GM23338 (cell line): ENCODE data around the gene NDE1. TPM values are rescaled to one million over a fixed set of nuclear protein-coding genes. Genes with fewer than 3 reads are reported as not detected.

Experiments used
- ATAC-seq: fragments of 200-7000 bp; cut with Tn5 transposase; 3 replicates; pipeline ENCODE4 v1.9.1; 2020
- DNase-seq: peaks from one replicate; pipeline ENCODE4 v3.0.0-alpha.2; 2015; ENCODE audit warnings: low spot score
- H2AFZ ChIP-seq: fragments of 200-600 bp; sonication (generic); 2 replicates; pipeline ENCODE4 v1.8.0; 2016; ENCODE audit warnings: antibody characterized with exemption, mild to moderate bottlenecking, moderate library complexity
- H3F3A ChIP-seq: fragments of 200-600 bp; sonication (generic); replicated peaks from 2 replicates; pipeline ENCODE4 v1.8.0; 2017; ENCODE audit warnings: antibody characterized with exemption, mixed run types, low read depth
- H3K27ac ChIP-seq: fragments of 200-600 bp; sonication (generic); 2 replicates; pipeline ENCODE4 v1.6.1; 2016; ENCODE audit warnings: low read depth
- H3K27me3 ChIP-seq: fragments of 200-600 bp; sonication (generic); 2 replicates; pipeline ENCODE4 v1.8.0; 2016; ENCODE audit warnings: mild to moderate bottlenecking, mixed run types, moderate library complexity; ENCODE audit not compliant: insufficient read depth
- H3K36me3 ChIP-seq: fragments of 200-600 bp; sonication (generic); 2 replicates; pipeline ENCODE4 v1.8.0; 2016; ENCODE audit warnings: mild to moderate bottlenecking; ENCODE audit not compliant: insufficient read depth
- H3K4me1 ChIP-seq: fragments of 200-600 bp; sonication (generic); 2 replicates; pipeline ENCODE4 v1.8.0; 2016; ENCODE audit warnings: mild to moderate bottlenecking, moderate library complexity; ENCODE audit not compliant: insufficient read depth
- H3K4me2 ChIP-seq: fragments of 200-600 bp; sonication (generic); 2 replicates; pipeline ENCODE4 v1.7.1; 2017; ENCODE audit warnings: mixed run types
- H3K4me3 ChIP-seq: fragments of 200-600 bp; sonication (generic); 2 replicates; pipeline ENCODE4 v1.6.1; 2016; ENCODE audit warnings: mixed run types
- H3K79me2 ChIP-seq: fragments of 200-600 bp; sonication (generic); replicated peaks from 2 replicates; pipeline ENCODE4 v1.8.0; 2017; ENCODE audit warnings: mild to moderate bottlenecking; ENCODE audit not compliant: insufficient read depth
- H3K9me2 ChIP-seq: fragments of 200-600 bp; sonication (generic); 2 replicates; pipeline ENCODE4 v1.8.0; 2017; ENCODE audit not compliant: insufficient read depth
- H4K20me1 ChIP-seq: fragments of 200-600 bp; sonication (generic); replicated peaks from 2 replicates; pipeline ENCODE4 v1.8.0; 2017; ENCODE audit warnings: mild to moderate bottlenecking; ENCODE audit not compliant: insufficient read depth
- H3K27ac Mint-ChIP-seq: 2 replicates; pipeline ENCODE4 v1.8.0; 2020; ENCODE audit warnings: inconsistent platforms, mild to moderate bottlenecking, moderate library complexity, mixed read lengths
- H3K27me3 Mint-ChIP-seq: 3 replicates; pipeline ENCODE4 v1.8.0; 2022; ENCODE audit warnings: low read depth, mild to moderate bottlenecking, moderate library complexity, mixed read lengths, inconsistent platforms; ENCODE audit not compliant: insufficient read depth, poor library complexity
- H3K36me3 Mint-ChIP-seq: 3 replicates; pipeline ENCODE4 v1.8.0; 2021; ENCODE audit warnings: low read depth, mild to moderate bottlenecking, inconsistent platforms, moderate library complexity, mixed read lengths
- H3K4me1 Mint-ChIP-seq: 3 replicates; pipeline ENCODE4 v1.8.0; 2020; ENCODE audit warnings: mild to moderate bottlenecking, inconsistent platforms, mixed read lengths
- H3K4me3 Mint-ChIP-seq: 3 replicates; pipeline ENCODE4 v1.8.0; 2021; ENCODE audit warnings: moderate library complexity, mild to moderate bottlenecking, inconsistent platforms, mixed read lengths
- H3K9me3 Mint-ChIP-seq: 3 replicates; pipeline ENCODE4 v1.8.0; 2020; ENCODE audit warnings: moderate library complexity, mild to moderate bottlenecking, inconsistent platforms, mixed read lengths
- CREB1 ChIP-seq: fragments of 250-450 bp; sonication (Bioruptor Pico); IDR thresholded peaks from 2 replicates; pipeline ENCODE4 v1.5.0; 2020; ENCODE audit warnings: low read depth, mild to moderate bottlenecking, moderate library complexity
- EZH2 ChIP-seq: fragments of 200-600 bp; sonication (generic); IDR thresholded peaks from one replicate; pipeline ENCODE4 v1.8.0; 2017; ENCODE audit warnings: antibody characterized with exemption, mild to moderate bottlenecking, low read depth; ENCODE audit not compliant: unreplicated experiment
- EZH2phosphoT487 ChIP-seq: fragments of 200-600 bp; sonication (generic); IDR thresholded peaks from one replicate; pipeline ENCODE4 v1.8.1; 2018; ENCODE audit warnings: antibody characterized with exemption; ENCODE audit not compliant: unreplicated experiment
- JUNB ChIP-seq: IDR thresholded peaks from one replicate; pipeline ENCODE4 v1.6.1; 2016; ENCODE audit warnings: antibody characterized with exemption; ENCODE audit not compliant: unreplicated experiment
- NANOG ChIP-seq: IDR thresholded peaks from 2 replicates; pipeline ENCODE4 v1.6.1; 2016; ENCODE audit warnings: antibody characterized with exemption, borderline replicate concordance
- POLR2AphosphoS5 ChIP-seq: IDR thresholded peaks from 2 replicates; pipeline ENCODE4 v1.6.1; 2016; ENCODE audit warnings: antibody characterized with exemption, low read depth
- STAT1 ChIP-seq: IDR thresholded peaks from one replicate; pipeline ENCODE4 v1.6.1; 2016; ENCODE audit warnings: antibody characterized with exemption; ENCODE audit not compliant: unreplicated experiment
- ZNF114 ChIP-seq: fragments of 250-450 bp; sonication (Bioruptor Pico); IDR thresholded peaks from 2 replicates; pipeline ENCODE4 v1.5.0; 2020; ENCODE audit warnings: mild to moderate bottlenecking, moderate library complexity
- ZNF331 ChIP-seq: fragments of 250-450 bp; sonication (Bioruptor Pico); IDR thresholded peaks from 2 replicates; pipeline ENCODE4 v1.5.0; 2020; ENCODE audit warnings: low read depth, mild to moderate bottlenecking, moderate library complexity
- polyA plus RNA-seq: library from polyadenylated mRNA; unstranded; fragments of >200 nt; fragmentation: Nextera tagmentation; extraction: Ambion mirVana; gene quantifications from 2 replicates; pipeline ENCODE4 v1.2.1, GENCODE V29; 2016
- total RNA-seq: library from RNA; depleted of rRNA; stranded (reverse); fragments of >200 nt; shearing (Covaris generic); gene quantifications from 2 replicates; pipeline ENCODE4 v1.2.3, GENCODE V29; 2014
- TF ChIP-seq, protein P1 (sequence below): fragments of 250-450 bp; sonication (Bioruptor Pico); IDR thresholded peaks from 2 replicates; pipeline ENCODE4 v1.5.0; 2020; ENCODE audit warnings: mild to moderate bottlenecking, moderate library complexity
- TF ChIP-seq, protein P2 (sequence below): IDR thresholded peaks from 2 replicates; pipeline ENCODE4 v1.6.1; 2016; ENCODE audit warnings: antibody characterized with exemption
- TF ChIP-seq, protein P3 (sequence below), 2 experiments: fragments of 200-600 bp in 1 of 2; sonication (generic) in 1 of 2; conservative IDR thresholded peaks; 2 replicates each; pipeline versions ENCODE4 v1.5.1 to v1.6.1; 2016 to 2017; ENCODE audit warnings: antibody characterized with exemption in 2 of 2, low read depth in 2 of 2, mild to moderate bottlenecking in 2 of 2, moderate library complexity in 1 of 2

NDE1 gene
- total and polyA plus RNA-seq, 2 experiments from 2014 or later: 13.0 to 22.9 TPM

DNA sequence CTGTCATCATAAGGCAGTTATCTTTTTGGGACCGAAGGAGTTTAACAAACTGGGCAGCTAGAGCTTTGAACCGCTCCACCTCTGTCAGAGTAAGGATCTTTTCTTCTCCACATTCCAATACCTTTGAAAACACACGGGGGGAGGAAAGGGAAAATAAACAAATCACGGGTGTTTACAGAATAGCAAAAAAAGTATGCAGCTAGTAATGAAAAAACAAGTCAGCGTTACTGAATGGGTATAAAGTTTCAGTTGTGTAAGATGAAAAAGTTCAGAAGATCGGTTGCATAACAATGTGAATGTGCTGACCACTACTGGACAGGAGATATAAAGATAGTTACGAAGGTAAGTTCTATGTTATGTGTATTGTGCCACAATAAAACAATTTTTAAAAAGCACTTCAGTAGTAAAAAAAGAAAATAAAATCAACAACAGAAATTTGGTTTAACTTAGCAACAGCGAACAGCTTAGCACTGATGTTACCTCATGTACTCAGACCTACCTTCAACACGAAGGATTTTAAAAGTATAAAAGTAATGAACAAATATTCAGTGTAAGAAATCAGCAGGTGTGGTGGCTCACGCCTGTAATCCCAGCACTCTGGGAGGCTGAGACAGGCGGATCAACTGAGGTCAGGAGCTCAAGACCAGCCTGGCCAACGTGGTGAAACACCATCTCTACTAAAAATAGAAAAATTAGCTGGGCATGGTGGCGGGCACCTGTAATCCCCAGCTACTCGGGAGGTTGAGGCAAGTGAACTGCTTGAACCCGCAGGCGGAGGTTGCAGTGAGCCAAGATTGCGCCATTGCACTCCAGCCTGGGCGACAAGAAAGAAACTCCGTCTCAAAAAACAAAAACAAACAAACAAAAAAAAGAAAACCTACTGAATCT is 41.4 kb upstream of the NDE1 start (continued):
- TF ChIP-seq, protein P1, sequence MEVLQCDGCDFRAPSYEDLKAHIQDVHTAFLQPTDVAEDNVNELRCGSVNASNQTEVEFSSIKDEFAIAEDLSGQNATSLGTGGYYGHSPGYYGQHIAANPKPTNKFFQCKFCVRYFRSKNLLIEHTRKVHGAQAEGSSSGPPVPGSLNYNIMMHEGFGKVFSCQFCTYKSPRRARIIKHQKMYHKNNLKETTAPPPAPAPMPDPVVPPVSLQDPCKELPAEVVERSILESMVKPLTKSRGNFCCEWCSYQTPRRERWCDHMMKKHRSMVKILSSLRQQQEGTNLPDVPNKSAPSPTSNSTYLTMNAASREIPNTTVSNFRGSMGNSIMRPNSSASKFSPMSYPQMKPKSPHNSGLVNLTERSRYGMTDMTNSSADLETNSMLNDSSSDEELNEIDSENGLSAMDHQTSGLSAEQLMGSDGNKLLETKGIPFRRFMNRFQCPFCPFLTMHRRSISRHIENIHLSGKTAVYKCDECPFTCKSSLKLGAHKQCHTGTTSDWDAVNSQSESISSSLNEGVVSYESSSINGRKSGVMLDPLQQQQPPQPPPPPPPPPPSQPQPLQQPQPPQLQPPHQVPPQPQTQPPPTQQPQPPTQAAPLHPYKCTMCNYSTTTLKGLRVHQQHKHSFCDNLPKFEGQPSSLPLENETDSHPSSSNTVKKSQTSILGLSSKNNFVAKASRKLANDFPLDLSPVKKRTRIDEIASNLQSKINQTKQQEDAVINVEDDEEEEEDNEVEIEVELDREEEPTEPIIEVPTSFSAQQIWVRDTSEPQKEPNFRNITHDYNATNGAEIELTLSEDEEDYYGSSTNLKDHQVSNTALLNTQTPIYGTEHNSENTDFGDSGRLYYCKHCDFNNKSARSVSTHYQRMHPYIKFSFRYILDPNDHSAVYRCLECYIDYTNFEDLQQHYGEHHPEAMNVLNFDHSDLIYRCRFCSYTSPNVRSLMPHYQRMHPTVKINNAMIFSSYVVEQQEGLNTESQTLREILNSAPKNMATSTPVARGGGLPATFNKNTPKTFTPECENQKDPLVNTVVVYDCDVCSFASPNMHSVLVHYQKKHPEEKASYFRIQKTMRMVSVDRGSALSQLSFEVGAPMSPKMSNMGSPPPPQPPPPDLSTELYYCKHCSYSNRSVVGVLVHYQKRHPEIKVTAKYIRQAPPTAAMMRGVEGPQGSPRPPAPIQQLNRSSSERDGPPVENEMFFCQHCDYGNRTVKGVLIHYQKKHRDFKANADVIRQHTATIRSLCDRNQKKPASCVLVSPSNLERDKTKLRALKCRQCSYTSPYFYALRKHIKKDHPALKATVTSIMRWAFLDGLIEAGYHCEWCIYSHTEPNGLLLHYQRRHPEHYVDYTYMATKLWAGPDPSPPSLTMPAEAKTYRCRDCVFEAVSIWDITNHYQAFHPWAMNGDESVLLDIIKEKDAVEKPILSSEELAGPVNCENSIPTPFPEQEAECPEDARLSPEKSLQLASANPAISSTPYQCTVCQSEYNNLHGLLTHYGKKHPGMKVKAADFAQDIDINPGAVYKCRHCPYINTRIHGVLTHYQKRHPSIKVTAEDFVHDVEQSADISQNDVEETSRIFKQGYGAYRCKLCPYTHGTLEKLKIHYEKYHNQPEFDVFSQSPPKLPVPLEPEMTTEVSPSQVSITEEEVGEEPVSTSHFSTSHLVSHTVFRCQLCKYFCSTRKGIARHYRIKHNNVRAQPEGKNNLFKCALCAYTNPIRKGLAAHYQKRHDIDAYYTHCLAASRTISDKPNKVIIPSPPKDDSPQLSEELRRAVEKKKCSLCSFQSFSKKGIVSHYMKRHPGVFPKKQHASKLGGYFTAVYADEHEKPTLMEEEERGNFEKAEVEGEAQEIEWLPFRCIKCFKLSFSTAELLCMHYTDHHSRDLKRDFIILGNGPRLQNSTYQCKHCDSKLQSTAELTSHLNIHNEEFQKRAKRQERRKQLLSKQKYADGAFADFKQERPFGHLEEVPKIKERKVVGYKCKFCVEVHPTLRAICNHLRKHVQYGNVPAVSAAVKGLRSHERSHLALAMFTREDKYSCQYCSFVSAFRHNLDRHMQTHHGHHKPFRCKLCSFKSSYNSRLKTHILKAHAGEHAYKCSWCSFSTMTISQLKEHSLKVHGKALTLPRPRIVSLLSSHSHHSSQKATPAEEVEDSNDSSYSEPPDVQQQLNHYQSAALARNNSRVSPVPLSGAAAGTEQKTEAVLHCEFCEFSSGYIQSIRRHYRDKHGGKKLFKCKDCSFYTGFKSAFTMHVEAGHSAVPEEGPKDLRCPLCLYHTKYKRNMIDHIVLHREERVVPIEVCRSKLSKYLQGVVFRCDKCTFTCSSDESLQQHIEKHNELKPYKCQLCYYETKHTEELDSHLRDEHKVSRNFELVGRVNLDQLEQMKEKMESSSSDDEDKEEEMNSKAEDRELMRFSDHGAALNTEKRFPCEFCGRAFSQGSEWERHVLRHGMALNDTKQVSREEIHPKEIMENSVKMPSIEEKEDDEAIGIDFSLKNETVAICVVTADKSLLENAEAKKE (CRISPR knock-in tag): no peak
- no peak for TF ChIP-seq EZH2phosphoT487
- TF ChIP-seq, protein P2, sequence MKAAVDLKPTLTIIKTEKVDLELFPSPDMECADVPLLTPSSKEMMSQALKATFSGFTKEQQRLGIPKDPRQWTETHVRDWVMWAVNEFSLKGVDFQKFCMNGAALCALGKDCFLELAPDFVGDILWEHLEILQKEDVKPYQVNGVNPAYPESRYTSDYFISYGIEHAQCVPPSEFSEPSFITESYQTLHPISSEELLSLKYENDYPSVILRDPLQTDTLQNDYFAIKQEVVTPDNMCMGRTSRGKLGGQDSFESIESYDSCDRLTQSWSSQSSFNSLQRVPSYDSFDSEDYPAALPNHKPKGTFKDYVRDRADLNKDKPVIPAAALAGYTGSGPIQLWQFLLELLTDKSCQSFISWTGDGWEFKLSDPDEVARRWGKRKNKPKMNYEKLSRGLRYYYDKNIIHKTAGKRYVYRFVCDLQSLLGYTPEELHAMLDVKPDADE: no peak

DNA sequence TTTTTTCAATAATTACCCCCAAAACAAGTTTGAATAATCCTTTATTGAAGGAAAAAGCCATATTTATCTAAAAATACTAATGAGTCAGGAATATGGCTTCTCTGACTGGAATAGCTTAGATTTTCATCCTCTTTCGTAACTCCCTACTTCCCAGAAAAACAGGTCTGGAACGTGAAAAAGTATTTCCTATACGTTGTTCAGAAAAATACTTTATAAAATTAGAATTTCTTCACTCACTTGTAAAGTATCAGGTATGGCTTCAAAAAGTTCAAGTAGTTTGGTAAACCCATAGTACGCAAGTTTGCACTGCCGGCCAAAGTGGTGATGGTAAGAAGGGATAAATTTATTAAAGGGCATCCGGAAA is 40.8 kb upstream of the NDE1 start:
- H3K4me3 Mint-ChIP-seq: no peak overlapping the region
- peaks cover 8% of the 10 kb centered on the region for H3K27me3 Mint-ChIP-seq
- Histone ChIP-seq H3K27me3 (no peaks in the 10 kb centered on the region), H4K20me1 (0 out of 2 replicates have a peak, but pooled peaks cover 4% of the 10 kb centered on the region), H3F3A (no peaks in the 10 kb centered on the region), H3K27ac (no peak overlapping the region), H3K4me3 (no peak overlapping the region), H3K4me2 (no peak overlapping the region), H3K9me2 (no peaks in the 10 kb centered on the region), H3K36me3 (peaks cover 30% of the 10 kb centered on the region), H3K4me1 (no peaks in the 10 kb centered on the region), H2AFZ (no peak overlapping the region), H3K79me2 (no peaks in the 10 kb centered on the region)
- TF ChIP-seq CREB1 (CRISPR knock-in tag): no peak
- TF ChIP-seq ZNF331 (CRISPR knock-in tag): no peak
- no peak for TF ChIP-seq ZNF114
- TF ChIP-seq STAT1: no peak
- TF ChIP-seq EZH2: no peak
- no peak for TF ChIP-seq POLR2AphosphoS5
- no peak for TF ChIP-seq NANOG
- TF ChIP-seq, protein P3, sequence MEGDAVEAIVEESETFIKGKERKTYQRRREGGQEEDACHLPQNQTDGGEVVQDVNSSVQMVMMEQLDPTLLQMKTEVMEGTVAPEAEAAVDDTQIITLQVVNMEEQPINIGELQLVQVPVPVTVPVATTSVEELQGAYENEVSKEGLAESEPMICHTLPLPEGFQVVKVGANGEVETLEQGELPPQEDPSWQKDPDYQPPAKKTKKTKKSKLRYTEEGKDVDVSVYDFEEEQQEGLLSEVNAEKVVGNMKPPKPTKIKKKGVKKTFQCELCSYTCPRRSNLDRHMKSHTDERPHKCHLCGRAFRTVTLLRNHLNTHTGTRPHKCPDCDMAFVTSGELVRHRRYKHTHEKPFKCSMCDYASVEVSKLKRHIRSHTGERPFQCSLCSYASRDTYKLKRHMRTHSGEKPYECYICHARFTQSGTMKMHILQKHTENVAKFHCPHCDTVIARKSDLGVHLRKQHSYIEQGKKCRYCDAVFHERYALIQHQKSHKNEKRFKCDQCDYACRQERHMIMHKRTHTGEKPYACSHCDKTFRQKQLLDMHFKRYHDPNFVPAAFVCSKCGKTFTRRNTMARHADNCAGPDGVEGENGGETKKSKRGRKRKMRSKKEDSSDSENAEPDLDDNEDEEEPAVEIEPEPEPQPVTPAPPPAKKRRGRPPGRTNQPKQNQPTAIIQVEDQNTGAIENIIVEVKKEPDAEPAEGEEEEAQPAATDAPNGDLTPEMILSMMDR (conservative IDR thresholded peaks at IDR 0.05; ENCODE audit: low read depth in 2 of 2): no peak
- TF ChIP-seq, protein P2: no peak
- TF ChIP-seq JUNB: no peak
- ATAC-seq (no peak), DNase-seq (no peak)
- H3K9me3 Mint-ChIP-seq: no peaks in the 10 kb centered on the region
- H3K27ac Mint-ChIP-seq: no peak overlapping the region
- H3K4me1 Mint-ChIP-seq: peaks cover 6% of the 10 kb centered on the region; the same call in 2 of the 3 replicates
- peaks cover 45% of the 10 kb centered on the region for H3K36me3 Mint-ChIP-seq
